NCI-H2081 treated with DMSO at 0.1 percent for 48 hours (cell line): ENCODE results near the gene INSL3.

ENCODE experiments used
- DNase-seq: peaks from one replicate; lab custom pipeline; 2025; lab: John Stamatoyannopoulos, UW

The INSL3 gene

GRCh38 chr19:17846146-17846545 is 24.8 kb upstream of the INSL3 start:
- no peak for DNase-seq

- no peak for DNase-seq
Measured at GRCh38 chr19:17843908-17844490, 22.7 kb upstream of the INSL3 start.

- DNase-seq = no peak
Measured at GRCh38 chr19:17843292-17843827, 22.0 kb upstream of the INSL3 start.

GRCh38 chr19:17842663-17843291 is 21.5 kb upstream of the INSL3 start:
- DNase-seq = no peak

- DNase-seq = no peak
Measured at GRCh38 chr19:17841810-17842662, 20.7 kb upstream of the INSL3 start.

GRCh38 chr19:17841371-17841809 is 20.1 kb upstream of the INSL3 start:
- DNase-seq = no peak

GRCh38 chr19:17840019-17840418 is 18.7 kb upstream of the INSL3 start:
- DNase-seq = no peak

GRCh38 chr19:17837972-17838371 is 16.7 kb upstream of the INSL3 start:
- DNase-seq = no peak

GRCh38 chr19:17836530-17836929 is 15.2 kb upstream of the INSL3 start:
- DNase-seq = no peak

- no peak for DNase-seq
Measured at GRCh38 chr19:17835182-17836006, 14.1 kb upstream of the INSL3 start.

- no peak for DNase-seq
Measured at GRCh38 chr19:17834350-17835181, 13.2 kb upstream of the INSL3 start.

- DNase-seq = no peak
Measured at GRCh38 chr19:17832443-17833208, 11.3 kb upstream of the INSL3 start.

- no peak for DNase-seq
Measured at GRCh38 chr19:17831419-17831888, 10.1 kb upstream of the INSL3 start.

GRCh38 chr19:17830567-17831418 is 9.5 kb upstream of the INSL3 start:
- DNase-seq = no peak

GRCh38 chr19:17829855-17830566 is 8.7 kb upstream of the INSL3 start:
- DNase-seq = no peak

GRCh38 chr19:17826508-17827056 is 5.3 kb upstream of the INSL3 start:
- DNase-seq = no peak

GRCh38 chr19:17824339-17824738 is 3.0 kb upstream of the INSL3 start:
- DNase-seq = no peak

GRCh38 chr19:17817668-17818363 is 3.5 kb downstream of the INSL3 start:
- no peak for DNase-seq
